NCI-H748 (cell line): Measurements from ENCODE around the gene EDA.
A peak's percentile ranks its signal among the peaks of the same experiment; 100 is the strongest.

Experiments
- DNase-seq: peaks from one replicate; lab custom pipeline; 2025; ENCODE audit not compliant: unreplicated experiment; lab: John Stamatoyannopoulos, UW

Gene EDA

DNA sequence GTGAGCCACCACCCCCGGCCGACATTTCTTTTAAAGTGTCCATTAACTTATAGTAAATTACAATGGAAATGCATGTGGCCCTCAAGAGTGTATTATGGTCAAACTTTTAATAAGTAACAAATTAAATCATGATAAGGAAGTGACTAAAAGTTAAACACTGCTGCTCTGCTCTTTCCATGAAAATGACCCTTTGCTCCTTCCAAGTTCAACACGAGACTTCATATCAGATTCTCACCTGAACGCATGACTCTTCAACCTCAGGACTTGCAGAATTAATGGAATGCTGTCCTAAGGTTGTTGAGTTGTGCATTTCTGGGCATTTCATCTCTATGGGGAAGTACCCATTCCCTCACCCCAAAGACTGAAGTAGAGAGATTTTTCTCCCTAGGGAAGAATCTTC, 406.7 kb downstream of the EDA start:
- no peak for DNase-seq

DNA sequence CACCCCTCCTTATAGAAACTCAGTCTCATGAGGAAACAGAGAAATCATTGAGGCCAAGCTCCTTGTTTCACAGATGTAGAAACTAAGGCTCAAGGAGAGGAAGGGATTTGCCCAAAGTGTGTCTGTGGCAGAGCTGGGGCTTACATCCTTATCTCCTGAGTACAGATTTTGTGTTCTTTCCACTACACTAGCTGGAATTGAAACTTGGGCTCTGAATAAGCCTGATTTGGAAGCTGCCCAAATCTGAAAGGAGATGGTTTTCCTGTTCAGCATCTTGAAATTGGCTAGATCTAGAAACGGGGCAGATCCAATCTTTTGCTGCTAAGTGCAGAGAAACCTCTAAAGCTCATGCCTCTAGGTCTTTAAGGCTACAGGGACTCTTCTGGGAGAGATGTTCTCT, 409.6 kb downstream of the EDA start:
- no peak for DNase-seq

DNA sequence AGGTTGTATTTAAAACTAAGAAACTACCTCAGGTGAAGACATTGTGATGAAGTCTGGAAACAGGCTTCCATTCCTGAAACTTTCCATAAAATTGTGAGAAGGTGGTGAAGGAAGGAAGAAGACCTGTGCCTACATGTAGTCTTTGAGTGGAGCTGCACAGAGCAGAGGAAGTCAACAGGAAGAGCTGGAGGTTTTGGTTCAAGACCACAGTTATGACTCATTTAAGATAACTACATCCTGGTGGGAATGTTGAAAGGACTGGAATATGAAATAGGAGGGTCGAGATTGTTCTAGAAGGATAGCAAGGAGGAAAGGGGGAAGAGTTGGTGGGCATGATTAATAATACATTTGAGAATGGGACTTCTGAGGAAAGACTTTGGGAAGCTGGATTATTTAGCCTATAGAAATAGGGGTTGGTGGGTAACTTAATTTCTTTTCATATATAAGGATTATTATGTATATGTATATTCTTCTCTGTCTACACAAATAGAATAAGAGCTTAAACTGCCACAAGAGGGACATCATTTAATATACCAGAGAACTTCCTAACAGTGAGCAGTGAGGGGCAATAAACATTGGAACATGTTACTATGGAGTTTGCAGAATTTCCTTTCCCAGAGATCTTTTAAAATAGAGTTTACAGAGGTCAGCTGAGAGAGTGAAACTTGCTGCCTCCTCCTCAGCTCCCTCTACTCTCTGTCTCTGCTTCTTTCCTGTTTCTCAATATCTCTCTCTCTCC, 410.4 kb downstream of the EDA start:
- DNase-seq = no peak

DNA sequence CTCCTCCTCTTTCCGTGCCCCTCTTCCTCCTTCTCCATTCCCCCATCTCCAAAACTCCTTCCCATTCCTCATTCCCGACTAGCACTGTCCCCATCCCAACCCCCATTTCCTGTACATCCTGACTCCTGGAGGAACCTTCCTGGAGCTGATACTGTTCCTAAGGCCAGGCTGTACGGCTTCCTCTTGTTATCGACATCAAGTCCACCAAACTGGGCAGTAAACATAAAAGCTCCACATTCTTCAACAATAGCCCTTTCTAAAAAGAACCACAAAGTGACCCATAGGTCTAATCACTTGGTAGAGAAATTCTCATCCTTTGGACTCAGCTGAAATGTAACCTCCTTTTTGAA, 410.9 kb downstream of the EDA start:
- DNase-seq = no peak

DNA sequence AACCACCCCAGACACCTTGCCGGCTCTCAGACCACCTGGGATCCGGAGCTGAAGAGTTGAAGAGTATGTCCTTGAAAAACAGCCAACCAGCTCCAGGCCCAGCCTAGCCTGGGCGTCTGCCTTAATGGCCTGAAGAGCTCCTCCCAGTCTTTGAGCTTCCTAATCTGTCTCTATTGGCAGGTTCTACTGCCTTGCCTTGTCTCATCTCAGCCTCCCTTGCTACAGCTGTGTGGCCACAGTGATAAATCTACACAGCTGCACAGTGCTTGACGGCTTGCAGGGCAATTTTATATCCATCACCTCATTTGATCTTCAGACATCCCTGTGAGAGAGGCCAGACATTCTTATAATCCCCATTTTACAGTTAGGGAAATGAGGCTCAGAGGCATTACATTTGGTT, 413.9 kb downstream of the EDA start:
- no peak for DNase-seq

DNA sequence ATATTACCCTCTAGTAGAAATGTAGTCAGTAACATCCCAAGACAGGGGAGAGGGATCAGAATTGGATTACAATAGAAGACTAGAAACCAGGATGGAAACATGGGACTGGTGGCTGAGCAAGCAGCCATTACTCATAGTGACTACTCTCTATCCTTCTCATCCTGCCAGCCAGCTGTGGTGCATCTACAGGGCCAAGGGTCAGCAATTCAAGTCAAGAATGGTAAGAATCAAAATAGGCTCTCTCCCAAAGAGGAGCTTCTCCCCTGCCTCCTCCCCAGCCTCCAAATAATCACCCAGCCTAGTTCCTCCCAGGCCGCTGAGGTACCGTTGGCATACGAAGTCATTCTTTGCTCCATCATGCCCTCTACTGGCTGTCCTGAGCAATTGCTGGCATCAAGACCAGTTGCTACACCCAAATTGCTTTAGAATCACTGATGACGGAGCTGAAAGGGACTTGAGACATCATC, 414.4 kb downstream of the EDA start:
- peak; percentile 33 for DNase-seq

DNA sequence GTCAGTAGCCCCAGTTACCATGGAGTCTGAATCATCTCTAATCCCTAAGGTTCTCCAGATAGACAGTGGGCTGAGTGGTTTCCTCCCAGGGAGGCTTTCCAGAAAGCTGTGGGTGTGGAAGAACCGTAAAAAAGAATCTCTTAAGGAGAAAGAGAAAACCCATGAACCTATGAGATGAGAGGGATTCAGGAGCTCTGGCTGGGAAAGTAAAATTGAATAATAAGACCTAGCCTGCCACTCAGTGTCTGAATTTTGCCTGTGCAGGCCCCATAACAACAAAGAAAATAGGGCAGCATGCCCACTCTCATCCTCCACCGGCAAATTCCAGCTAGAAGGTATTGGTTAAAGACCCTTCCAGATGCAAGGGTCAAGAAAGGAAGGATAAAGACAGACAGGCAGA, 416.9 kb downstream of the EDA start:
- DNase-seq = no peak

DNA sequence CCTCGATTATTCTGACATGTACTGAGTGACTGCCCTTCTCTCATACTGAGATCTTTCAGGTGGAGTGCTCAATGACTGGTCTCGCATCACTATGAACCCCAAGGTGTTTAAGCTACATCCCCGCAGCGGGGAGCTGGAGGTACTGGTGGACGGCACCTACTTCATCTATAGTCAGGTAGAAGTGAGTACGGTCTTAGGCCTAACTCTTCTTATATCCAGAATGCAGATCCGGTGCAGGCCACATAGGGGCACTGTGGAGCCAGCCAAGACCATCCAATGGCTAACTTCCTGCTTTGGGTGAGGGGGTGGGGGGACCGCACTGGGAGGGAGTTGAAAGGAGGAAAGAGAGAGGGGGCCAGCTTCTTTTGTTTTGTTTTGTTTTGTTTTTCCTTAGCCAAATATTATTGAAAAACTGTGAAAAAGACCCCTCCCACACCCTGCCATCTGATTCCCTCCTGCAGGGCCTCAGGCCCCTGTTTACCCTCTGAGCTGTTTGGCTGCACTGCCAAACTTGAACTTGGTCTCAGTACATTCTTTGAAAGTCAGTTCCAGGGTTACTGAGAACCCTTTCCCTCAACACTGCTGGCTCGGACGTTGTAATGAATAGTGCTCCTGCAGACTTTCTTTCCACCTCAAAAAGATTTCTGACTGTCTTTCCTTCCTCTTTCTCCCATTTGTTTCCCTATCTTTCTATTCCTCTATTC, 417.6 kb downstream of the EDA start:
- peak; percentile 41 for DNase-seq

DNA sequence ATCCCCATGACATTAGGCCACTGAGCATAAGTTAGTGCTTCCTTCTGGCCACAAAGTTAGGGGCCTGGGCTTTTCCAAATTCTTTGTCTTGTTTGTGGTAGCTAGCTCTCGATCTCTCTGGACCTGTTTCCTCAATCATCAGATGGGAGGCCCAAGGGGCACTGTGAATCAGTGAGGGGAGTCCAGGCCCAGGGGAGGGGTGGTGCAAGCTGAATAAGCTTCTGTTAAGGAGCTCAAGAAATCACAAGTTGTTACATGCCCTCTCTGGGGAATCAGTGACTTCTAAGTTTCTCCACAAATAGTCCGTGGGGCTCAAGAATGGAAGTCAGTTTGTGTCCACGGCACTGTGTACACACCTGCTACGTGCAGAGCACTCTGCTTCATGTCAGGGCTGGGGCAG, 418.7 kb downstream of the EDA start:
- DNase-seq = no peak

DNA sequence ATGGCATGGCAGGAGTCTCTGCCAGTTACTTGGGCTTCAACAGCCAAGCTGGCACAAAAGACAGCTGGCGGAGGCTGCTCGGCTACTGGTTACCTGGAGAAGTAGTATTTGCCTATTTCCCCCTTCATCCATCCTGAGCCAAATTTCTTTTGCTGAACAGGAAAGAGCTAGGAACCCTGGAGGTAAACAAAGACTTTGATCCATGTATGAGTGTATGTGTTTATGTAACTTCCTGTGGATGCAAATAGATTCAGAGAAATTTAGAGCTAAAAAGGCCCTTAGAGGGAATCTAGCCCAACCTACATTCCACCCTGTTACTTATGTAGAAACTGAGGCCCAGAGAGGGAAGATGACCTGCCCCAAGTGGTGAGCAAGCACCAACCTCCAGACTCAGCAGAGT, 422.6 kb downstream of the EDA start:
- no peak for DNase-seq

DNA sequence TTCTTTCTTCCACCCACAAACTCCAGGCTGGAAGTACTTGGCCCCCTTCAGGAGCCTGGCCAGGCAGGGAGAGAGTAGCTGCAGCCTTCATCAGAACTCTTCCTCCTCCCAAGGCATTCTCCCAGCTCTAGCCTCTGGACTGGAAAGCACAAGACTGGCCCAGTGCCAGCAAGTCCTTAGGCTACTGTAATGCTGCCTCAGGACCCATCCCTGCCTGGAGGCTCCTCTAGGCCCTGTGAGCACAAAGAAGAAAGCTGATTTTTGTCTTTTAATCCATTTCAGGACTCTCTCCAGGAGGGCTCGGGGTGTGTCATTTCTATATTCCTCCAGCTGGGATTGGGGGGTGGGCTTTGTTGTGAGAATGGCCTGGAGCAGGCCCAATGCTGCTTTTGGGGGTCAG, 423.0 kb downstream of the EDA start:
- no peak for DNase-seq

DNA sequence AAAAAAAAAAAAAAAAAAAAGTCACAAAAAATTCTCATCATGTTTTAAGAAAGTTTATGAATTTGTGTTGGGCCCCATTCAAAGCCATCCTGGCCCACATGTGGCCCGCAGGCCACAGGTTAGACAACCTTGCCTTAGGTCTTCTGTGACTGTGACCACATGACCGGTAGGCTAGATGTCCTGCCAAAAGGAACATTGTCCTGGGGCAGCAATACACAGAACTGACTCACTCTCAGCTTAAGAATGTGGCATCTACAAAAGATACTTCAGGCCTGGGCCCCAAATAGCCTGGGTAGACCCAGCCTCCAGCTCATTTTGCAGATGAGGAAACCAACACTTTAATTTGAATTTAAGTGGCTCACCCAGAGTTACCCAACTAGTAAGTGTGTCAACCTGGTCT, 423.8 kb downstream of the EDA start:
- DNase-seq = no peak

DNA sequence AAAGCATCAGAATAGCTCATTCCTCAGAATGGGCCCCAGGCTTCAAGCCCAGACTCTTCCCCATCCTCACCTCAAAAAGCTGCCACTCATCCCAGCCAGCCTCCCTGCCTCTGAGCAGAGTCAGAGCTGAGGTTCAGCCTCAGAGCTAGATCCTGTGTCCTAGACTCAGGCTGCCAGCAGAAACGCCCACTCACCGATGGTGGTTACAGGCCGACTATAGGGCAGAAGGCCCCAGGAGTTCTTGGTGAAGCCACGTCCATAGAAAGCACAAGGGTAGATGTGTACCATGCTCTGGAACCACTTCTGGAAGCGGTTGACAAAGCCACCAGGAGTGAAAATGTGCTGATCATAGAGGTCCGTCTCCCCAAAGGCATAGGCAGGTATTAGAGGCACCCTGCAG, 426.1 kb downstream of the EDA start:
- no peak for DNase-seq

DNA sequence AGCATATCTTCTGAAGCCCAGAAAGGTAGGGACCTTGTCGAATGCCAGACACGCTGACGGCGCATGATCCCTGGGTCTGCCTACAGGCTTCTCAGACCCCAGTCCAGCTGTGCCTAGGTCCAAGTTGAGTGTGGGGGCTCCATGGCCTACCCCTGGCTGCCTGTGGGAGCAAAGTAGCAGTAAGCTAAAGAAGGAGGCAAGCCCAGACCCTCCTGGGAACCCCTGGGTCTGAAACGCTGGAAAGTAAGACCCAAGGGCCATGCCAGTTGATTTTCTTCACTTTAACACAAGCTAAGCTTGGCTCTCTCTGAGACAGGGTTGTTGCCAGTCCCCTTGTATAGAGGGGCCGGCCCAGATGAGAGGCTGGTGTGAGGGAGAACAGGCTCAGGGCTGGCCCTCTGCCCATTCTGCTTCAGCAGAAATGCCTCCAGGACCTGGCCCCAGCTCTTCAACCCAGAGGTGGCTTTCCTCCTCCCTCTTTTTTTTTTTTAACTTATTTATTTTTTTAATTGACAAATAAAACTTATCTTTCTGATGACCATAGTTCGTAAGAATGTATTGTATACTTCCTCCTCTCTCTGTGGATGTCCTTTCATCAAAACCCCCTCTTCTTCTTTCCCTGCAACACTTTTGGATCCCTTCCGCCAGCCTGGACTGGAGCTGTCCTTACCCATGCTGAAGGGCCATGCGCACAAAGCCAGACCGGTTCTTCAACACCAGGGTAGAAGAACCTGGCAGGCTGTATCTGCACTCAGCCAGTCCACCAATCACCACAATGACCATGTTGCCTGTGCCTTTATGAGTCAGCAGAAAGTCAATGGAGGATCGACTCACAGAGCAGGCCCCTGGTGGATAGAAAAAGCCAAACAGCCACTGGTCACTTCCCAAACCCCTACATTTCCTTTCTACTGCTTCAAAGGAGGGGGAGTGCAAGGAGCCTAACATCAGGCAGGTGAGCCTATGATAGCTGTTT, 426.8 kb downstream of the EDA start:
- no peak for DNase-seq

DNA sequence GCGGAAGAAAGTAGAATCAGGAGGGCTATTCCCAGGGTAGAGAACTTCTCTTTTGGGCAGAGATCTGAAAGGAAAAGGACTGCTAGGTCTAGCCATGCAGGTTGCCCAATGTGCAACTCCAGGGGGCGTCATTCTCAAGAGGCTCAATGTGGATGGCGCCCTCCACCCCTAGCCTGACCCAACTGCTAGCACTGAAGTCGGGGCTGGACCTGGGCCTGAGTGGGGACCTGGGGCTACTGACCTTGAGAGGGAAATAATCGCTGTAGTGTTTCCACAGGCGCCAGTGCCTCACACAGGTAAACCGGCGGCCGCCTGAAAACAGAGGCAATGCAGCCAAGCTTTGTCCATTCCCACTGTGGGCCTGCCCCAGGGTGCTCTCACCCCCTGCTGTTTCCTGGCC, 427.8 kb downstream of the EDA start:
- no peak for DNase-seq

DNA sequence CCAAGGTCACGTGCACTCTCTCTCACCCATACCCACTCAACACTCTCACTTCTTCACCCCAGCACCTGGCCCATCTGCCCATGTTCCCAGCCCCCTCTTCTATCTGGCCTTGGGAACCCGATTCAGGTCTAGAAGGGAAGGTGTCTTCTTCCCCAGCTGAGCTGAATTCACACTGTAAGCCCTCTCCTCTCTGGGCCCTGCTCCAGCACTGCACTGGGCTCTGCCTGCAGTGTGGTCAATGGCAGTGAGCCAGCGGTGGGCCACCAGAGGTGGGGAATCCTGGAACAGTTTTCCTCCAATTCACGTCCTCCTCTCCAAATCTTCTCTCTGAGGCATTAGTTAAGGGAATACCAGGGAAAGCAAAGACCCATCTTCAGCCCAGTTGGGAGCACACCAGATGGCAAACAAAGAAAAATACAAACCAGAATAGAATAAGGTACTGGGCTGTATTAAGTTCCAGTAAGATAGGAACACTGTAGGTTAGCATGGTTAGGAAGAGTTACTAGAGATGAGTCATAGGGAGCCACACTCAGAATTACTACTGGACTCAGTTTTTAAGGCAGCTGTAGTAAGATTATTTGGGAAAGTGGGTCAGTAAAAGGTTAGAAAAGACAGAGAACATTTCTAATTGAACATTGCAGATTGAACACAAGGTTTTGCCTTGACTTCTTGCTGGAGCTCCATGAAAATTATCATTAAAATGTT, 428.8 kb downstream of the EDA start:
- no peak for DNase-seq

DNA sequence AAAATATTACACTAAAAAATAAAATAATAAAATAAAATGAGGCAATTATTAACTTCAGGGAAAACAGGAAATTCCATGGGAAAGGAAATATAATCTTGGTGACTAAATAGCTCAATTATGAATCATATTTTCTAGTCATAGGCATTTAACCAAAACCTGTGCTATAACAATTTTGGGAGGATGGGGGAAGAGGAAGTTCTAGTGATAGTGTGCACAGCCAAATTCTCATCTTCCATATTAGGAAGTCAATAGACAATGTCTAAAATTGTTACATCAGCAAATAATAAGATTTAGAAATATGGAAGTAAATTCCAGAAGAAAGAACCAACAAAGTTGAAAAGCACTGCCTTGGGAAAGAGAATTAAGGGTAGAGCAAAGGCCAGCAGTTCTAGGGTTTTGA, 431.1 kb downstream of the EDA start:
- no peak for DNase-seq

DNA sequence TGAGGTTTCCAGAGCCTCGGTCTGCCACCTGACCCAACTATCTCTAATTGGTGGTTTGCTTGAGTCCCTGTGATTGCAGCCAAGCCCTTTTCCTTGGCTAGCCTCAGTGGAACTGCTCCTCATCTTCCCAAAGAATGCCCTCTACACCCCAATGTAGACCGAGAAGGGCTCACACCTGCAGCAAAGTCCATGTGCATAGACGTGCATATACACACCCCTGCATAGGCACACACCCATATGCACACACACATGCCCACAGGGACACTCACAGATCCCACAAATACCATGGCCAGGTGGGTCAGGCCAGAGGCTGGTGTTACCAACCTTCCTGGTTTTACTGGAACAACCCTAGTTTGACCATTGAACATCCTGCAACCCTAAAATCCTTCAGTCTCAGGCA, 433.5 kb downstream of the EDA start:
- DNase-seq = no peak

DNA sequence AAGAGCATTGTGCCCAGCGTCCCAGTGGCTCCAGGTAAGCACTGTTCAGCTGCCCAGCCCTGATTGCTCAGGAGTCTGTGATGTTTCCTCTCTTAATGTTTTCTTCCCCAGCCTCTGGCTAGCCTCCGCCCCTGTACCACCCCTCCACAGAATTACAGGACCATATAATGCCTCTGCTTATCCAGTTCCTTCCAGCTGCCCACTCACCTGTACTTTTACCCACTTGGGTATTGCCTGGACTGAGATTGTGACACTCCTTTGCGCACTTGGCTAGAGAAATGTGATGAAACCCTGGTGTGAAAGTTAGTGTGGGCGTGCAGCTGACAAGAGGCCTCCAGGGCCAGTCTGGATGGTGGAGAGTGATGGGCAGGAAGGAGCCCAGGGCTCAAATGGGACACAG, 434.0 kb downstream of the EDA start, which contains the start of gene AWAT2:
Gene AWAT2 (minus strand): TSS at position 14 of the 400 bp plus-strand sequence. CDS start 6 bp downstream, at position 8.
- no peak for DNase-seq

DNA sequence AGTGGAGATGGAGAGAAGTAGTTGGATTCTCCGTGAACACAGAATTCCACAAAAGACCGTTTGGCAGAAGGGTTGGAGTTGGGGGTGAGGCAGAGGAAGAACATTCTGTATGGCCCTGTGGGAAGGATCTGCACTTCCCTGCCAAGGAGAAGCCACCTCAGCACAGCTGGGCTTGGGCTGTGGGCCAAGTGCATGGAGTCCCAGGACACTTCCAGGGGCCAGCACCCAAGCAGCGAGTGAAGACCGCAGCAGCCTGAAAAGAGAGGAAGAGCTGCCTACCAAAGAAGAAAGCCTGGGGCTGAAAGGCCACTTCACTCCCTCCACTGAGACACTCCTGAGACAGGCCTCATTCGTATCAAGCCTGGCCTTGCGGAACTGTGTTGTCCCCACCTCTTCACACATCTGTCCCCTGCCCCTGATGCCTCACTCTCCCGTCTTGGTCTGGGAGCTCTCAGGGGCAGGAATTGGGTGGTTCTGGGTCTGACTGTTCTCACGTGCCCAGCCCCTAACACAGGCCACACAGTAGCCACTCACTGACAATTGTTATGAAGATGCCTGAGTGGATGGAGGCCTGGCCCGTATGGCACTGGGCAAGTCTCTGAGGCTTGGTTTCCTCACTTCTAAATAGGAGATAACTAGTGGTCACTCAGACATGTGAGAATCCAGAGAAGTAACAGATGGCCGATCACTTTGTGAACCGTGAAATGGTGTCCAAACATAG, 437.1 kb downstream of the EDA start:
- no peak for DNase-seq
